Esophagus muscularis mucosa (tissue), 4 donors: ENCODE results near the gene CACNA1E. TPM values are rescaled to one million over a fixed set of nuclear protein-coding genes. Genes with fewer than 3 reads are reported as not detected.
A peak's percentile ranks its signal among the peaks of the same experiment; 100 is the strongest.

Experiments used
- DNase-seq: peaks from one replicate; pipeline ENCODE4 v3.0.0-alpha.2; 2017; ENCODE audit errors: extremely low spot score
- H3K27ac ChIP-seq, 4 donors: fragments of 200-600 bp; sonication (generic); replicated peaks in 1 of 4; 1 replicate in 3 of 4; 2 replicates in 1 of 4; pipeline ENCODE4 v1.5.1; 2016 to 2019; ENCODE audit warnings: mild to moderate bottlenecking in 1 of 4
- H3K27me3 ChIP-seq, 4 donors: fragments of 200-600 bp; sonication (generic); one replicate each; pipeline versions ENCODE4 v1.5.1 to v1.6.0; 2016 to 2019
- H3K36me3 ChIP-seq, 4 donors: fragments of 200-600 bp; sonication (generic); one replicate each; pipeline ENCODE4 v1.5.1; 2016 to 2019
- H3K4me1 ChIP-seq, 4 donors: fragments of 200-600 bp; sonication (generic); one replicate each; pipeline ENCODE4 v1.5.1; 2016 to 2019
- H3K4me3 ChIP-seq, 4 donors: fragments of 200-600 bp; sonication (generic); 1 replicate in 2 of 4; 2 replicates in 2 of 4; pipeline ENCODE4 v1.5.1; 2016 to 2019; ENCODE audit warnings: mild to moderate bottlenecking in 4 of 4, moderate library complexity in 1 of 4
- H3K9me3 ChIP-seq, 4 donors: fragments of 200-600 bp; sonication (generic); 1 replicate in 3 of 4; 2 replicates in 1 of 4; pipeline ENCODE4 v1.5.1; 2016 to 2019
- CTCF ChIP-seq, 3 experiments: fragments of 200-600 bp in 2 of 3; fragments of 450-650 bp in 1 of 3; sonication (generic) in 2 of 3; IDR thresholded peaks; one replicate each; pipeline ENCODE4 v1.5.1; 2017 to 2019; ENCODE audit warnings: antibody characterized with exemption in 3 of 3, mild to moderate bottlenecking in 2 of 3, moderate library complexity in 1 of 3
- EP300 ChIP-seq: sonication (generic); formaldehyde crosslinking; IDR thresholded peaks from one replicate; pipeline ENCODE4 v1.6.1; 2017; ENCODE audit warnings: antibody characterized with exemption
- POLR2A ChIP-seq: fragments of 450-650 bp; IDR thresholded peaks from one replicate; pipeline ENCODE4 v1.6.1; 2017; ENCODE audit warnings: antibody characterized with exemption, moderate library complexity, mild to moderate bottlenecking, low read depth
- POLR2AphosphoS5 ChIP-seq, 2 donors: sonication (generic); formaldehyde crosslinking; IDR thresholded peaks; one replicate each; pipeline ENCODE4 v1.6.1; 2017; ENCODE audit warnings: antibody characterized with exemption in 2 of 2
- WGBS: methylation state at CpG from one replicate; pipeline ENCODE4 v1.1.5; 2018; 5-methylcytosine and 5-hydroxymethylcytosine counted together
- intact Hi-C: fragments of 100-400 bp; cut with DNase I; formaldehyde crosslinking; loops from one replicate; pipeline ENCODE4 v1.15.1; 2023
- total RNA-seq, 4 donors: library from RNA; depleted of rRNA; stranded (reverse); fragments of >200 nt; gene quantifications; one replicate each; pipeline versions ENCODE4 v1.1.0 to v1.2.1, GENCODE V29; 2016

CACNA1E gene
- total RNA-seq, 4 donors from 2014 or later = under 0.01 to 0.66 (median 0.25) TPM

- Histone ChIP-seq H3K36me3 (no peaks in the 10 kb centered on the region), H3K27me3 (no peaks in the 10 kb centered on the region), H3K27ac (no peak overlapping the region), H3K9me3 (peaks cover 0 to 5% (median 0%) of the 10 kb centered on the region in 4 donors), H3K4me1 (peaks cover 0 to 14% (median 0%) of the 10 kb centered on the region in 4 donors), H3K4me3 (no peak overlapping the region)
- TF ChIP-seq EP300 = no peak
- TF ChIP-seq POLR2AphosphoS5 (IDR thresholded peaks at IDR 0.05) = no peak
- no peak for TF ChIP-seq POLR2A
- peak; percentile 60 for DNase-seq
- 88% methylated on average over 4 of the region's 4 CpGs for WGBS
- intact Hi-C loops = no loop called here
Measured at GRCh38 chr1:181451661-181452230, 31.6 kb upstream of the CACNA1E start.

- no peak overlapping the region for H3K4me3 ChIP-seq
- H3K27me3 ChIP-seq = no peaks in the 10 kb centered on the region
- TF ChIP-seq CTCF (IDR thresholded peaks at IDR 0.05) (no peak), POLR2A (no peak), EP300 (no peak), POLR2AphosphoS5 (IDR thresholded peaks at IDR 0.05) (no peak)
- peak; percentile 53 for DNase-seq
- peaks cover 0 to 14% (median 0%) of the 10 kb centered on the region in 4 donors for H3K4me1 ChIP-seq
- WGBS = 32% methylated on average over 3 of the region's 3 CpGs
- intact Hi-C loops = no loop called here
- H3K27ac ChIP-seq = peak overlapping the region in 2 of 4 donors; percentile 2 to 12
- H3K36me3 ChIP-seq = no peaks in the 10 kb centered on the region
- H3K9me3 ChIP-seq = peaks cover 0 to 9% (median 0%) of the 10 kb centered on the region in 4 donors
Measured at GRCh38 chr1:181452746-181453145, 30.6 kb upstream of the CACNA1E start.

- H3K4me1 ChIP-seq = peaks cover 0 to 14% (median 0%) of the 10 kb centered on the region in 4 donors
- WGBS = 70% methylated on average over 3 of the region's 3 CpGs
- peak overlapping the region in 1 of 4 donors; percentile 2 for H3K27ac ChIP-seq
Measured at GRCh38 chr1:181453541-181454201, 29.6 kb upstream of the CACNA1E start.

GRCh38 chr1:181456551-181456950, 26.8 kb upstream of the CACNA1E start:
- 74% methylated on average over 3 of the region's 3 CpGs for WGBS
- TF ChIP-seq CTCF (IDR thresholded peaks at IDR 0.05) = no peak
- Histone ChIP-seq H3K27me3 (no peaks in the 10 kb centered on the region), H3K4me1 (peaks cover 0 to 14% (median 0%) of the 10 kb centered on the region in 4 donors), H3K9me3 (peaks cover 0 to 8% (median 0%) of the 10 kb centered on the region in 4 donors), H3K36me3 (no peaks in the 10 kb centered on the region), H3K27ac (no peak overlapping the region), H3K4me3 (no peak overlapping the region)
- intact Hi-C loops = no loop called here
- DNase-seq = peak; percentile 14

More at GRCh38 chr1:181453541-181454201, 29.6 kb upstream of the CACNA1E start:
- no peak overlapping the region for H3K4me3 ChIP-seq
- intact Hi-C loops = no loop called here
- DNase-seq = peak; percentile 57
- no peaks in the 10 kb centered on the region for H3K27me3 ChIP-seq
- peaks cover 0 to 8% (median 0%) of the 10 kb centered on the region in 4 donors for H3K9me3 ChIP-seq
- TF ChIP-seq CTCF (IDR thresholded peaks at IDR 0.05) (no peak), EP300 (no peak), POLR2AphosphoS5 (IDR thresholded peaks at IDR 0.05) (no peak), POLR2A (no peak)
- H3K36me3 ChIP-seq = no peaks in the 10 kb centered on the region

GRCh38 chr1:181458419-181458818, 24.9 kb upstream of the CACNA1E start:
- Histone ChIP-seq H3K36me3 (no peaks in the 10 kb centered on the region), H3K4me1 (peaks cover 0 to 2% (median 0%) of the 10 kb centered on the region in 4 donors), H3K27me3 (no peaks in the 10 kb centered on the region), H3K27ac (no peak overlapping the region), H3K4me3 (no peak overlapping the region), H3K9me3 (peaks cover 0 to 8% (median 0%) of the 10 kb centered on the region in 4 donors)
- intact Hi-C loops = no loop called here
- TF ChIP-seq CTCF (IDR thresholded peaks at IDR 0.05) = no peak
- no peak for TF ChIP-seq EP300
- TF ChIP-seq POLR2A = no peak
- TF ChIP-seq POLR2AphosphoS5 (IDR thresholded peaks at IDR 0.05) = no peak
- peak; percentile 57 for DNase-seq
- WGBS = 84% methylated on average over 2 of the region's 2 CpGs
